ENCODE measurements around the gene SNORC. TPM values are rescaled to one million over a fixed set of nuclear protein-coding genes. Genes with fewer than 3 reads are reported as not detected.
"Not testable (repeated sequence)": the region's sequence is repeated elsewhere in the genome, so short reads cannot be mapped to it uniquely, and the experiment has no call there.

The SNORC gene
- total RNA-seq, 1 experiment from 2014 or later = 3.4 TPM

GRCh38 chr2:232846055-232846454 lies 24.0 kb upstream of the SNORC start (continued):
- no peak for TF ChIP-seq ZMAT4 (CRISPR knock-in tag; IDR thresholded peaks at IDR 0.05)

GRCh38 chr2:232850039-232850438 lies 20.0 kb upstream of the SNORC start:
- no peak for DNase-seq (ENCODE audit: low spot score)
- H3K4me3 Mint-ChIP-seq = no peak overlapping the region
- ATAC-seq = no peak
- H3K27me3 Mint-ChIP-seq (ENCODE audit: low read depth) = no peaks in the 10 kb centered on the region
- no peak for TF ChIP-seq ZNF416 (CRISPR knock-in tag; IDR thresholded peaks at IDR 0.05)
- no peak for TF ChIP-seq ZNF425 (CRISPR knock-in tag; conservative IDR thresholded peaks at IDR 0.05)
- no peak for TF ChIP-seq RORB (CRISPR knock-in tag; IDR thresholded peaks at IDR 0.05)
- TF ChIP-seq ZBTB43 (CRISPR knock-in tag; IDR thresholded peaks at IDR 0.05) = no peak
- ChIA-PET POLR2A (no interaction called here), CTCF (no interaction called here)
- H3K27ac Mint-ChIP-seq = no peak overlapping the region
- no peaks in the 10 kb centered on the region for H3K9me3 Mint-ChIP-seq
- peaks cover 53% of the 10 kb centered on the region for H3K36me3 Mint-ChIP-seq
- no peaks in the 10 kb centered on the region for H3K4me1 Mint-ChIP-seq

- POLR2A ChIA-PET; H3K27ac Mint-ChIP-seq; H3K9me3 Mint-ChIP-seq; H3K27me3 Mint-ChIP-seq (ENCODE audit: low read depth); H3K4me1 Mint-ChIP-seq; H3K4me3 Mint-ChIP-seq; DNase-seq (ENCODE audit: low spot score); ATAC-seq: not testable (repeated sequence)
- CTCF ChIA-PET = interaction anchor here (1.1 to 1.6 kb wide), 3 partner anchors 33 to 207 kb away, joined by 3 to 4 read pairs (median 3); no protein-coding TSS in a partner anchor
- peaks cover 48% of the 10 kb centered on the region for H3K36me3 Mint-ChIP-seq
Observed at GRCh38 chr2:232852081-232852480, 18.0 kb upstream of the SNORC start.

GRCh38 chr2:232852676-232853075 lies 17.4 kb upstream of the SNORC start:
- no peak overlapping the region for H3K4me3 Mint-ChIP-seq
- H3K27ac Mint-ChIP-seq = no peak overlapping the region; the same call in 1 of the 2 replicates
- ATAC-seq (no peak), DNase-seq (ENCODE audit: low spot score) (no peak)
- no peaks in the 10 kb centered on the region for H3K4me1 Mint-ChIP-seq
- H3K27me3 Mint-ChIP-seq (ENCODE audit: low read depth) = no peaks in the 10 kb centered on the region
- ChIA-PET POLR2A (no interaction called here), CTCF (interaction anchor here (0.7 to 1.6 kb wide), 4 partner anchors 9 to 207 kb away, joined by 3 to 4 read pairs (median 3); no protein-coding TSS in a partner anchor)
- peaks cover 48% of the 10 kb centered on the region for H3K36me3 Mint-ChIP-seq
- no peaks in the 10 kb centered on the region for H3K9me3 Mint-ChIP-seq
- TF ChIP-seq ZNF138 (CRISPR knock-in tag; conservative IDR thresholded peaks at IDR 0.05) (no peak), IRF1 (CRISPR knock-in tag; IDR thresholded peaks at IDR 0.05) (no peak), JUN (CRISPR knock-in tag; IDR thresholded peaks at IDR 0.05) (no peak), HMGXB4 (CRISPR knock-in tag; IDR thresholded peaks at IDR 0.05) (no peak), ZSCAN18 (CRISPR knock-in tag; IDR thresholded peaks at IDR 0.05) (no peak), ZBTB43 (CRISPR knock-in tag; IDR thresholded peaks at IDR 0.05) (no peak), PREB (CRISPR knock-in tag; IDR thresholded peaks at IDR 0.05; ENCODE audit: borderline replicate concordance) (no peak), ATF6 (CRISPR knock-in tag; IDR thresholded peaks at IDR 0.05) (no peak), HMGA2 (CRISPR knock-in tag; IDR thresholded peaks at IDR 0.05) (no peak), NR3C1 (CRISPR knock-in tag; conservative IDR thresholded peaks at IDR 0.05; ENCODE audit: low read depth) (no peak)
